ENCODE results near the gene RABIF.

GRCh38 chr1:202908998-202909397 lies 20.0 kb upstream of the RABIF start:
- TF ChIP-seq CTCF (IDR thresholded peaks at IDR 0.05; ENCODE audit: insufficient read depth, low read length) (no peak), REST (IDR thresholded peaks at IDR 0.05; ENCODE audit: insufficient replicate concordance, low read depth) (no peak), POLR2AphosphoS5 (IDR thresholded peaks at IDR 0.05; ENCODE audit: low read depth) (no peak)
